Measurements from ENCODE around the gene CERT1. TPM values are rescaled to one million over a fixed set of nuclear protein-coding genes. Genes with fewer than 3 reads are reported as not detected.

CERT1 gene
- total and polyA plus RNA-seq, 9 of the 15 experiments (the other 6 are each of a cell fraction or from before 2014, with no cell fraction given): 3.4 to 24.7 (median 9.8) TPM

GRCh38 chr5:75336615-75337336 lies 174.7 kb downstream of the CERT1 start, which contains the start of gene HMGCR (continued):
- TF ChIP-seq TRIM25 (IDR thresholded peaks at IDR 0.05; ENCODE audit: borderline replicate concordance) (no peak), RFX1 (IDR thresholded peaks at IDR 0.05) (peak; percentile 98), RAD21 (CRISPR knock-in tag; conservative IDR thresholded peaks at IDR 0.05 in 1 of 2, IDR thresholded peaks at IDR 0.05 in 1 of 2) (peak; percentile 40 to 54), E2F3 (CRISPR knock-in tag; IDR thresholded peaks at IDR 0.05) (peak; percentile 14; the same call in 1 of the 2 replicates), ARID4B (CRISPR knock-in tag; IDR thresholded peaks at IDR 0.05) (0 out of 2 replicates have a peak, but pooled peaks have one; percentile 43), POLR2G (IDR thresholded peaks at IDR 0.05; ENCODE audit: low read depth, low read length) (peak; percentile 93), TOE1 (IDR thresholded peaks at IDR 0.05; ENCODE audit: borderline replicate concordance) (peak; percentile 58), TOE1 (CRISPR knock-in tag; IDR thresholded peaks at IDR 0.05; ENCODE audit: borderline replicate concordance, low read depth) (no peak), PBX2 (CRISPR knock-in tag; IDR thresholded peaks at IDR 0.05; ENCODE audit: low read depth) (no peak), PBX2 (tag; conservative IDR thresholded peaks at IDR 0.05; ENCODE audit: low read depth) (peak; percentile 52), CC2D1A (IDR thresholded peaks at IDR 0.05) (peak; percentile 95), GABPA (tag; conservative IDR thresholded peaks at IDR 0.05; ENCODE audit: low read depth) (peak; percentile 67), NR2C1 (IDR thresholded peaks at IDR 0.05) (peak; percentile 65; the same call in 1 of the 2 replicates), NR2C1 (tag; IDR thresholded peaks at IDR 0.05) (0 out of 2 replicates have a peak, but pooled peaks have one; percentile 34), ZEB2 (IDR thresholded peaks at IDR 0.05) (peak; percentile 71; the same call in 1 of the 2 replicates), FOXP1 (CRISPR knock-in tag; IDR thresholded peaks at IDR 0.05) (peak; percentile 93; the same call in 1 of the 2 replicates)
